A172 (cell line): ENCODE data around the gene CATSPER3. TPM values are rescaled to one million over a fixed set of nuclear protein-coding genes. Genes with fewer than 3 reads are reported as not detected.

ENCODE experiments used
- total RNA-seq: library from RNA; depleted of rRNA; stranded (reverse); fragments of >200 nt; shearing (Covaris generic); gene quantifications from 2 replicates; pipeline ENCODE4 v1.2.3, GENCODE V29; 2014; rRNA removed

The CATSPER3 gene
- total RNA-seq, 1 experiment from 2014 or later = not detected

Other genes starting within 250 kb of the CATSPER3 start
- gene CAMLG, start 229.4 kb upstream of the CATSPER3 start, total RNA-seq = 37.8 and 45.5 TPM in 2 replicates
- gene DDX46, start 209.1 kb upstream of the CATSPER3 start, total RNA-seq = 37.8 and 41.8 TPM in 2 replicates
- gene C5orf24, start 121.9 kb upstream of the CATSPER3 start, total RNA-seq = 48.6 and 56.3 TPM in 2 replicates
- 109 and 130 TPM in 2 replicates for gene TXNDC15, start 93.5 kb upstream of the CATSPER3 start, total RNA-seq
- gene PCBD2, start 62.8 kb upstream of the CATSPER3 start, total RNA-seq = 5.5 and 6.0 TPM in 2 replicates
- gene PITX1, start 66.3 kb downstream of the CATSPER3 start, total RNA-seq = 43.7 and 49.3 TPM in 2 replicates